ENCODE results near the gene DIPK1B. TPM values are rescaled to one million over a fixed set of nuclear protein-coding genes. Genes with fewer than 3 reads are reported as not detected.

DIPK1B gene
- total RNA-seq, 6 donors from 2014 or later = 9.7 to 24.1 (median 17.0) TPM

- H3K4me1 ChIP-seq = peaks cover 37 to 64% (median 43%) of the 10 kb centered on the region in 4 donors
- H3K4me3 ChIP-seq = peak overlapping the region in 2 of 4 donors; percentile 66 to 73
- no peaks in the 10 kb centered on the region for H3K27me3 ChIP-seq
- H3K36me3 ChIP-seq = peaks cover 0 to 5% (median 2%) of the 10 kb centered on the region in 4 donors
- H3K27ac ChIP-seq = peak overlapping the region in 3 of 4 donors; percentile 92 to 97 (median 95)
- WGBS, 2 donors = 71 to 84% methylated on average over 14 to 15 of the region's 15 CpGs
- DNase-seq (peak in 1 of 2 donors; percentile 43), ATAC-seq (ENCODE audit: low FRiP score in 2 of 2) (no peak)
- H3K9me3 ChIP-seq = no peaks in the 10 kb centered on the region
- TF ChIP-seq EP300 (IDR thresholded peaks at IDR 0.05) (no peak), POLR2AphosphoS5 (IDR thresholded peaks at IDR 0.05) (no peak), CTCF (IDR thresholded peaks at IDR 0.05) (no peak), POLR2A (IDR thresholded peaks at IDR 0.05) (no peak)
Measured at GRCh38 chr9:136684799-136685198, 27.6 kb upstream of the DIPK1B start.

- Histone ChIP-seq H3K27me3 (no peaks in the 10 kb centered on the region), H3K36me3 (peaks cover 0 to 5% (median 2%) of the 10 kb centered on the region in 4 donors), H3K9me3 (no peaks in the 10 kb centered on the region), H3K4me3 (peak overlapping the region in 3 of 4 donors; percentile 66 to 88 (median 73)), H3K4me1 (peaks cover 36 to 64% (median 39%) of the 10 kb centered on the region in 4 donors), H3K27ac (peak overlapping the region in 3 of 4 donors; percentile 92 to 97 (median 95))
- DNase-seq (peak in 1 of 2 donors; percentile 57), ATAC-seq (ENCODE audit: low FRiP score in 2 of 2) (no peak)
- WGBS, 2 donors = 80 to 83% methylated on average over 2 to 5 of the region's 7 CpGs
- no peak for TF ChIP-seq CTCF (IDR thresholded peaks at IDR 0.05)
- TF ChIP-seq POLR2A (IDR thresholded peaks at IDR 0.05) = peak in 1 of 4 donors; percentile 19
Measured at GRCh38 chr9:136685216-136685615, 27.2 kb upstream of the DIPK1B start.

GRCh38 chr9:136685790-136686533 lies 26.4 kb upstream of the DIPK1B start:
- ATAC-seq (ENCODE audit: low FRiP score in 2 of 2) (peak; percentile 0 to 25), DNase-seq (peak; percentile 66 to 80)
- Histone ChIP-seq H3K27ac (peak overlapping the region; percentile 92 to 97 (median 94)), H3K9me3 (no peaks in the 10 kb centered on the region), H3K36me3 (peaks cover 0 to 5% (median 2%) of the 10 kb centered on the region in 4 donors), H3K4me3 (peak overlapping the region; percentile 66 to 88 (median 80)), H3K4me1 (peaks cover 31 to 70% (median 43%) of the 10 kb centered on the region in 4 donors), H3K27me3 (no peaks in the 10 kb centered on the region)
- 20 to 30% methylated on average over 2 to 16 of the region's 19 CpGs for WGBS, 2 donors
- no peak for TF ChIP-seq POLR2AphosphoS5 (IDR thresholded peaks at IDR 0.05)
- no peak for TF ChIP-seq EP300 (IDR thresholded peaks at IDR 0.05)
- TF ChIP-seq POLR2A (IDR thresholded peaks at IDR 0.05) = no peak
- TF ChIP-seq CTCF (IDR thresholded peaks at IDR 0.05) = no peak

GRCh38 chr9:136686534-136686793 lies 25.9 kb upstream of the DIPK1B start:
- no peak for TF ChIP-seq EP300 (IDR thresholded peaks at IDR 0.05)
- no peak for TF ChIP-seq POLR2A (IDR thresholded peaks at IDR 0.05)
- TF ChIP-seq CTCF (IDR thresholded peaks at IDR 0.05) = no peak
- no peak for TF ChIP-seq POLR2AphosphoS5 (IDR thresholded peaks at IDR 0.05)
- Histone ChIP-seq H3K4me3 (peak overlapping the region; percentile 66 to 88 (median 80)), H3K27me3 (no peaks in the 10 kb centered on the region), H3K4me1 (peaks cover 31 to 70% (median 44%) of the 10 kb centered on the region in 4 donors), H3K9me3 (no peaks in the 10 kb centered on the region), H3K36me3 (peaks cover 0 to 5% (median 2%) of the 10 kb centered on the region in 4 donors), H3K27ac (peak overlapping the region; percentile 92 to 97 (median 94))
- ATAC-seq (ENCODE audit: low FRiP score in 2 of 2) = peak in 1 of 2 donors; percentile 0
- no peak for DNase-seq
- 5% methylated on average over 13 of the region's 20 CpGs; no CpG with 5 or more reads in 1 of the 2 donors for WGBS, 2 donors
